Measurements from ENCODE around the gene SYT2. TPM values are rescaled to one million over a fixed set of nuclear protein-coding genes. Genes with fewer than 3 reads are reported as not detected.
A peak's percentile ranks its signal among the peaks of the same experiment; 100 is the strongest.

Gene SYT2
- total and polyA plus RNA-seq, 9 of the 15 experiments (the other 6 are each of a cell fraction or from before 2014, with no cell fraction given) = not detected

- no peak for TF ChIP-seq SIN3A (IDR thresholded peaks at IDR 0.05; ENCODE audit: borderline replicate concordance in 2 of 2, control insufficient read depth in 1 of 2, low read depth in 2 of 2, low read length in 2 of 2)
- no peak; the same call in 1 of the 2 replicates for TF ChIP-seq ELF1 (tag; IDR thresholded peaks at IDR 0.05)
- TF ChIP-seq NR2F6 (CRISPR knock-in tag; IDR thresholded peaks at IDR 0.05) = no peak
Measured at GRCh38 chr1:202577381-202577780, 132.9 kb downstream of the SYT2 start (continued).

DNA sequence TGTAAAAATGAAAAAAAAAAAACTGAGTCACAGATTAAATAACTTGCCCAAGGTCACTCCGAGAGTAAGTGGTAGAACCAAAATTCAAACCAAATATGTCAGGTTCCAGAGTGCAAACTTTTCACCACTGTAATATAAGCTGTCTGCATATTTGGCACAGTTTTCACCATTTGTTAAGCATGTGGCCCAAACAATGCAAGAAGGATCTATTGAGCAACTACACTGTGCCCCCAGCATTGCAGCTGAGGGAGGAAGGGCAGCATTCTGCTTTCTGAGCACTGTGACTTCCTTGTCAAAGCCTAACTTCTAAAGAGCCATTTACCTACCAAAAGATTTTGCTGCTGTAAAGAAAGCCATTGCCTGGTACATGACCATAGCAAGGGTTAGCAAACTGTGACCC, 133.4 kb downstream of the SYT2 start:
- TF ChIP-seq HMBOX1 (IDR thresholded peaks at IDR 0.05) = no peak
- TF ChIP-seq CEBPB (tag; IDR thresholded peaks at IDR 0.05) = peak; percentile 27; the same call in 1 of the 2 replicates
- intact Hi-C loops (cut with micrococcal nuclease) = loop anchor here (5.0 kb wide), 1 partner anchor 140 kb away; no protein-coding TSS in a partner anchor
- H3K27ac ChIP-seq (ENCODE audit: extremely low read depth, low read depth, low read length) = no peak overlapping the region

More for the DNA sequence above, 133.4 kb downstream of the SYT2 start:
- no peak; the same call in 2 of the 3 replicates for ATAC-seq
- Histone ChIP-seq H4K20me1 (replicated peaks; ENCODE audit: control insufficient read depth, insufficient read depth, low read length) (no peaks in the 10 kb centered on the region), H3K79me2 (ENCODE audit: control insufficient read depth, insufficient read depth, low read length) (no peaks in the 10 kb centered on the region), H3K9me3 (replicated peaks; ENCODE audit: control insufficient read depth, insufficient read depth, low read depth, low read length) (no peaks in the 10 kb centered on the region), H3K9ac (ENCODE audit: insufficient read depth in 1 of 2, low read depth in 2 of 2, low read length in 2 of 2) (no peak overlapping the region), H3K9me1 (ENCODE audit: control insufficient read depth, insufficient read depth, low read length) (no peaks in the 10 kb centered on the region), H3K36me3 (ENCODE audit: control insufficient read depth, insufficient read depth, low read length) (peaks cover 11% of the 10 kb centered on the region; the same call in 1 of the 3 replicates), H2AFZ (ENCODE audit: low read depth, low read length) (no peak overlapping the region), H3K4me1 (replicated peaks in 1 of 2; ENCODE audit: control insufficient read depth in 2 of 2, insufficient read depth in 2 of 2, low read length in 2 of 2) (peaks cover 0 to 10% of the 10 kb centered on the region in 2 experiments; a peak in 2 of 5 replicates), H3K4me2 (ENCODE audit: insufficient read depth, low read length) (no peak overlapping the region), H3K4me3 (no peak overlapping the region), H3K27me3 (ENCODE audit: control insufficient read depth in 2 of 2, insufficient read depth in 2 of 2, low read length in 2 of 2) (no peaks in the 10 kb centered on the region)
- 94% methylated on average over 1 of the region's 1 CpG for WGBS (ENCODE audit: insufficient coverage, low coverage, missing lambda C conversion rate)
- FAIRE-seq = no peak
- POLR2A ChIA-PET = interaction anchor here (0.6 to 2.0 kb wide), 5 partner anchors 8 to 619 kb away, joined by 3 to 11 read pairs (median 3); no protein-coding TSS in a partner anchor
- BruUV-seq (replicated peaks) = no TSS peak
- in situ Hi-C loops (cut with MboI) = no loop called here
- DNase-seq (ENCODE audit: extremely low read depth in 1 of 4, low spot score in 3 of 4) = no peak
- CTCF ChIA-PET (ENCODE audit: low intra/inter-chr PET ratio) = no interaction called here
